ENCODE measurements around the gene CMTM3.
"Not testable (repeated sequence)": the region's sequence is repeated elsewhere in the genome, so short reads cannot be mapped to it uniquely, and the experiment has no call there.

Gene CMTM3

DNA sequence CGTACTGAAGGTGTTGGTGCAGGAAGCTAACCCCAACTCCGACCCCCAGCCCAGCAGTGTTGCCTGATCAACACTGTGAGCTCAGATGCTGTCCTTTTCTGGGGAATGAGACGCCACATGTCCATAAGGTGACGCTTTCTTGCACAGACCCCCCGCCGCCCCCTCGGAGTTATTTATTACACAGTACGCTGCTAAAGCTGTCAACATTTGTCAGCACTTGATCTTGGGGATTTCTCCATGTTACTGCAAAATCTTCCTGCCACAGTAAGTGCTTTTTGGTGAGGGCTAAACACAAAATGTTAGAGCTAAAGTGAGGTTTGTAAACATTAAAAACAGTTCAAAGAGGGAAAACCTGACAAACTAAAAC is 15.9 kb downstream of the CMTM3 start:
- no peaks in the 10 kb centered on the region for H3K27me3 Mint-ChIP-seq
- no peak overlapping the region for H3K4me3 Mint-ChIP-seq
- no peaks in the 10 kb centered on the region for H3K9me3 Mint-ChIP-seq
- H3K4me1 Mint-ChIP-seq (ENCODE audit: low read depth in 2 of 2): no peaks in the 10 kb centered on the region
- H3K36me3 Mint-ChIP-seq (ENCODE audit: insufficient read depth): peaks cover 5% of the 10 kb centered on the region
- ATAC-seq (replicated peaks): no peak
- H3K27ac Mint-ChIP-seq: no peak overlapping the region
- no peak for DNase-seq

GRCh38 chr16:66621973-66622372 is 17.5 kb downstream of the CMTM3 start:
- Mint-ChIP-seq H3K4me3 (no peak overlapping the region), H3K27ac (no peak overlapping the region), H3K36me3 (ENCODE audit: insufficient read depth) (no peaks in the 10 kb centered on the region), H3K9me3 (no peaks in the 10 kb centered on the region), H3K27me3 (no peaks in the 10 kb centered on the region), H3K4me1 (ENCODE audit: low read depth in 2 of 2) (no peaks in the 10 kb centered on the region)
- DNase-seq (no peak), ATAC-seq (replicated peaks) (no peak)

DNA sequence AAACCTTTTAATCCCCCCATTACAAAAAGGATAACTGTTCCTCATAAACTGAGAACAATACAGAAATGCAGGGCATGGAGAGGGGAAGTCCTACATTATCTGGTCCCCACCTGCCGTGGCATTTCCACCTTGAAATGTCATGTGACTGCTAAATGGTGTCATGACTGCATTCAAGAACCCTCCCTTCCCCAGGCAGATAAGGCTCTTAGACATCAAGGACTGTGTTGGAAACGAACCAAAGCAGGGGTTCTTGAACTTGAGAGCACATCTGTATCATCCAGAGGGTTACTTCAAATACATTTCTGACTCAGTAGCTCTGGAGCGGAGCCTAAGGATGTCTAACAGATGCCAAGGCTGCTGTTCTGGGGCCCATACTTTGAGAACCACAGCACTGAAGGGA is 18.4 kb downstream of the CMTM3 start:
- Mint-ChIP-seq H3K9me3 (no peaks in the 10 kb centered on the region), H3K4me1 (ENCODE audit: low read depth in 2 of 2) (no peaks in the 10 kb centered on the region), H3K27ac (no peak overlapping the region), H3K4me3 (no peak overlapping the region), H3K27me3 (no peaks in the 10 kb centered on the region), H3K36me3 (ENCODE audit: insufficient read depth) (no peaks in the 10 kb centered on the region)
- DNase-seq (no peak), ATAC-seq (replicated peaks) (no peak)

DNA sequence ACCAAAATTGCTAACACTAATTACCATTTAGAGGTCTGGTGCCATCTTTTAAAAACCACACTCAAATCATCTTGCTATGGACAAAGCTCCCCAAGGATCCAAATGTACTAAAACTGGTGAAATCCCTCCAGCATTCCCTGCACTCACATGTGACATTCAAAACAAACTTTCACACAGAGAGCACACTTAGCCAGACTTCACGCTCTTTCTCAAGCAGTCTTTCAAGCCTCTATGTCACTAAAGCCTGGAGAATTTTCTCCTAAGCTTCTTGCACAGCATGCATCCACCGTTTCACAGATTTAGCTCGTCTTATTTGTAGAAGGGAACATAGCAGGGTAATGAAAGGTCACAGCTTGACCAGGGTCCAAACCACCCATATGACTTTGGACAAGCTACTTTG is 19.3 kb downstream of the CMTM3 start:
- no peaks in the 10 kb centered on the region for H3K9me3 Mint-ChIP-seq
- H3K27me3 Mint-ChIP-seq: no peaks in the 10 kb centered on the region
- no peak for DNase-seq
- H3K36me3 Mint-ChIP-seq (ENCODE audit: insufficient read depth): no peaks in the 10 kb centered on the region
- ATAC-seq (replicated peaks): no peak
- peak overlapping the region in 1 of 2 donors; percentile 44 for H3K27ac Mint-ChIP-seq
- no peaks in the 10 kb centered on the region for H3K4me1 Mint-ChIP-seq (ENCODE audit: low read depth in 2 of 2)
- H3K4me3 Mint-ChIP-seq: no peak overlapping the region

GRCh38 chr16:66627611-66628378 is 23.3 kb downstream of the CMTM3 start:
- H3K27me3 Mint-ChIP-seq; DNase-seq; H3K9me3 Mint-ChIP-seq; H3K36me3 Mint-ChIP-seq (ENCODE audit: insufficient read depth); H3K27ac Mint-ChIP-seq; H3K4me1 Mint-ChIP-seq (ENCODE audit: low read depth in 2 of 2); ATAC-seq (replicated peaks); H3K4me3 Mint-ChIP-seq: not testable (repeated sequence)

GRCh38 chr16:66629856-66630255 is 25.4 kb downstream of the CMTM3 start:
- no peak for ATAC-seq (replicated peaks)

GRCh38 chr16:66630561-66631260 is 26.2 kb downstream of the CMTM3 start:
- not testable (repeated sequence) for DNase-seq; H3K9me3 Mint-ChIP-seq; H3K27me3 Mint-ChIP-seq; H3K36me3 Mint-ChIP-seq (ENCODE audit: insufficient read depth); H3K27ac Mint-ChIP-seq; H3K4me1 Mint-ChIP-seq (ENCODE audit: low read depth in 2 of 2); ATAC-seq (replicated peaks); H3K4me3 Mint-ChIP-seq

More at GRCh38 chr16:66629856-66630255, 25.4 kb downstream of the CMTM3 start:
- Mint-ChIP-seq H3K9me3 (no peaks in the 10 kb centered on the region), H3K27ac (no peak overlapping the region), H3K27me3 (no peaks in the 10 kb centered on the region), H3K36me3 (ENCODE audit: insufficient read depth) (no peaks in the 10 kb centered on the region), H3K4me3 (no peak overlapping the region), H3K4me1 (ENCODE audit: low read depth in 2 of 2) (no peaks in the 10 kb centered on the region)
- no peak for DNase-seq

DNA sequence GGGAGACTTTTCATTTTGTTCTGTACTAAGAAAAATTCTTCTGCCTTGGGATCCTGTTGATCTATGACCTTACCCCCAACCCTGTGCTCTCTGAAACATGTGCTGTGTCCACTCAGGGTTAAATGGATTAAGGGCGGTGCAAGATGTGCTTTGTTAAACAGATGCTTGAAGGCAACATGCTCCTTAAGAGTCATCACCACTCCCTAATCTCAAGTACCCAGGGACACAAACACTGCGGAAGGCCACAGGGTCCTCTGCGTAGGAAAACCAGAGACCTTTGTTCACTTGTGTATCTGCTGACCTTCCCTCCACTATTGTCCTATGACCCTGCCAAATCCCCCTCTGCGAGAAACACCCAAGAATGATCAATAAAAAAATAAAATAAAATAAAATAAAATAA is 27.1 kb downstream of the CMTM3 start:
- H3K27ac Mint-ChIP-seq; DNase-seq; ATAC-seq (replicated peaks); H3K27me3 Mint-ChIP-seq; H3K36me3 Mint-ChIP-seq (ENCODE audit: insufficient read depth); H3K9me3 Mint-ChIP-seq; H3K4me1 Mint-ChIP-seq (ENCODE audit: low read depth in 2 of 2); H3K4me3 Mint-ChIP-seq: not testable (repeated sequence)

GRCh38 chr16:66634527-66635196 is 30.2 kb downstream of the CMTM3 start:
- H3K27ac Mint-ChIP-seq: no peak overlapping the region

DNA sequence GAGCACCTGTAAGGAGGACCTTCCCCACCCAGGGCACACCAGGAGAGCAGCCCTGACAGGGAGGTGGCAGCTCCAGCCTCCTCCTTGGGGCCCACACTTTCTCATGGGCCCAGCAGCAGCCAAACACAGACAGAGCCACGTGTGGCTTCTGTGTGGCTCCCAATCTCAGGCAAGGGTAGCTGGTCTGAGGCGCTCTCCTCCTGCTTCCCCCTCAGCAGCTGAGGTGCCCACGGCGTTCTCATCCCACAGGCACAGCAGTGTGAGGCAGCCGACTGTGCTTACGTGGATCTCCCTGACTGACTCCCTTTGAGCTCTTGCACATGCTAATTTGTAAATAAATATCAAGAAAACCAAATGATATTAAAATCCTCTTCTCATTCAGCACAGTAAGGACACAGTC is 30.9 kb downstream of the CMTM3 start:
- Mint-ChIP-seq H3K4me3 (no peak overlapping the region), H3K27ac (no peak overlapping the region), H3K36me3 (ENCODE audit: insufficient read depth) (no peaks in the 10 kb centered on the region), H3K4me1 (ENCODE audit: low read depth in 2 of 2) (no peaks in the 10 kb centered on the region), H3K27me3 (peaks cover 7 to 12% of the 10 kb centered on the region in 2 donors), H3K9me3 (no peaks in the 10 kb centered on the region)
- ATAC-seq (replicated peaks) (no peak), DNase-seq (no peak)

More at GRCh38 chr16:66634527-66635196, 30.2 kb downstream of the CMTM3 start:
- ATAC-seq (replicated peaks) (no peak), DNase-seq (no peak)
- no peaks in the 10 kb centered on the region for H3K36me3 Mint-ChIP-seq (ENCODE audit: insufficient read depth)
- no peaks in the 10 kb centered on the region for H3K4me1 Mint-ChIP-seq (ENCODE audit: low read depth in 2 of 2)
- no peaks in the 10 kb centered on the region for H3K9me3 Mint-ChIP-seq
- H3K27me3 Mint-ChIP-seq: peaks cover 7 to 12% of the 10 kb centered on the region in 2 donors
- H3K4me3 Mint-ChIP-seq: no peak overlapping the region

- DNase-seq: no peak
- no peak overlapping the region for H3K4me3 Mint-ChIP-seq
- H3K36me3 Mint-ChIP-seq (ENCODE audit: insufficient read depth): no peaks in the 10 kb centered on the region
- H3K27me3 Mint-ChIP-seq: peaks cover 7 to 12% of the 10 kb centered on the region in 2 donors
- no peak overlapping the region for H3K27ac Mint-ChIP-seq
- H3K9me3 Mint-ChIP-seq: no peaks in the 10 kb centered on the region
- H3K4me1 Mint-ChIP-seq (ENCODE audit: low read depth in 2 of 2): no peaks in the 10 kb centered on the region
- ATAC-seq (replicated peaks): no peak
Measured at GRCh38 chr16:66636199-66636598, 31.7 kb downstream of the CMTM3 start.

DNA sequence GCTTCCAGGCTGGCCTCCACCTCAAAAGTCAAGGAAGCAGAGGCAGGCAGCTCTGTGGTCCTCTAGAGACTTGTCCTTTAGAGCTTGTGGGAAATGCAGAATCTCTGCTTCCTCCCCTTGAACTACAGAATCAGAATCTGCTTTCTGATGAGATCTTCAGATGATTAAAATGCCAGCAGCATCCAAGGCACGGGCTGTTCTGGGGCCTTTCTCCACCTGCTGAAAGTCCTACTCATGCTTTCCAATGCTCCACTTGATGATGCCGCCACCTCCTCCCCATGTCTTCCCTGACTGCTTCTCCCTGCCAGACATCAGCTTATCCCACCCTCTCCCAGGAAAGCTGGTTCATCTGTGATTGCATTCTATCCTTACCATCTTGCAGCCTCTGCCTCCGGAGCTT is 33.3 kb downstream of the CMTM3 start:
- no peaks in the 10 kb centered on the region for H3K36me3 Mint-ChIP-seq (ENCODE audit: insufficient read depth)
- H3K27me3 Mint-ChIP-seq: peaks cover 7 to 12% of the 10 kb centered on the region in 2 donors
- no peak overlapping the region for H3K27ac Mint-ChIP-seq
- no peaks in the 10 kb centered on the region for H3K4me1 Mint-ChIP-seq (ENCODE audit: low read depth in 2 of 2)
- no peaks in the 10 kb centered on the region for H3K9me3 Mint-ChIP-seq
- no peak overlapping the region for H3K4me3 Mint-ChIP-seq
- DNase-seq (no peak), ATAC-seq (replicated peaks) (no peak)

GRCh38 chr16:66639091-66639885 is 34.8 kb downstream of the CMTM3 start:
- no peak for DNase-seq
- Mint-ChIP-seq H3K4me3 (no peak overlapping the region), H3K27me3 (peaks cover 7 to 12% of the 10 kb centered on the region in 2 donors), H3K27ac (no peak overlapping the region), H3K9me3 (no peaks in the 10 kb centered on the region), H3K4me1 (ENCODE audit: low read depth in 2 of 2) (no peaks in the 10 kb centered on the region), H3K36me3 (ENCODE audit: insufficient read depth) (no peaks in the 10 kb centered on the region)
- no peak for ATAC-seq (replicated peaks)
